Breast epithelium (tissue), 4 donors: ENCODE measurements around the gene DIO1. TPM values are rescaled to one million over a fixed set of nuclear protein-coding genes. Genes with fewer than 3 reads are reported as not detected.

Source experiments
- DNase-seq, 2 donors: peaks; one replicate each; pipeline ENCODE4 v3.0.0-alpha.2; 2019; ENCODE audit warnings: low spot score in 2 of 2
- H3K27ac ChIP-seq, 2 donors: fragments of 200-600 bp; sonication (generic) in 1 of 2; one replicate each; pipeline ENCODE4 v1.5.1; 2016 to 2019; ENCODE audit warnings: mild to moderate bottlenecking in 1 of 2
- H3K27me3 ChIP-seq, 2 donors: fragments of 200-600 bp; sonication (generic) in 1 of 2; one replicate each; pipeline versions ENCODE4 v1.5.1 to v1.6.0; 2017 to 2019; ENCODE audit warnings: control low read depth in 1 of 2, mild to moderate bottlenecking in 1 of 2
- H3K36me3 ChIP-seq: fragments of 200-600 bp; one replicate; pipeline ENCODE4 v1.5.1; 2019
- H3K4me1 ChIP-seq, 2 donors: fragments of 200-600 bp; sonication (generic); one replicate each; pipeline ENCODE4 v1.5.1; 2016 to 2019; ENCODE audit warnings: control low read depth in 1 of 2
- H3K4me3 ChIP-seq, 3 donors: fragments of 200-600 bp; sonication (generic); 1 replicate in 2 of 3; 2 replicates in 1 of 3; pipeline ENCODE4 v1.5.1; 2016 to 2019; ENCODE audit warnings: mild to moderate bottlenecking in 3 of 3, moderate library complexity in 2 of 3
- H3K9me3 ChIP-seq, 2 donors: fragments of 200-600 bp; sonication (generic) in 1 of 2; one replicate each; pipeline ENCODE4 v1.5.1; 2016 to 2019; ENCODE audit warnings: control low read depth in 1 of 2
- POLR2A ChIP-seq: fragments of 450-650 bp; IDR thresholded peaks from one replicate; pipeline ENCODE4 v1.6.1; 2016; ENCODE audit warnings: antibody characterized with exemption, mild to moderate bottlenecking, moderate library complexity
- POLR2AphosphoS5 ChIP-seq, 3 donors: sonication (generic); formaldehyde crosslinking; IDR thresholded peaks; one replicate each; pipeline ENCODE4 v1.6.1; 2017; ENCODE audit warnings: antibody characterized with exemption in 3 of 3
- intact Hi-C: fragments of 100-400 bp; cut with DNase I; formaldehyde crosslinking; loops from one replicate; pipeline ENCODE4 v1.15.1; 2023; ENCODE audit warnings: low total_unique reads
- total RNA-seq, 3 donors: library from RNA; depleted of rRNA; stranded (reverse); fragments of >200 nt; gene quantifications; one replicate each; pipeline ENCODE4 v1.1.0, GENCODE V29; 2016
- TF ChIP-seq, protein P1 (sequence below), 3 donors: fragments of 450-650 bp; IDR thresholded peaks; one replicate each; pipeline ENCODE4 v1.5.1; 2016 to 2017; ENCODE audit warnings: antibody characterized with exemption in 3 of 3, mild to moderate bottlenecking in 3 of 3, moderate library complexity in 3 of 3

Gene DIO1
- total RNA-seq, 3 donors from 2014 or later = 0.59 to 8.2 TPM; not detected in 1

DNA sequence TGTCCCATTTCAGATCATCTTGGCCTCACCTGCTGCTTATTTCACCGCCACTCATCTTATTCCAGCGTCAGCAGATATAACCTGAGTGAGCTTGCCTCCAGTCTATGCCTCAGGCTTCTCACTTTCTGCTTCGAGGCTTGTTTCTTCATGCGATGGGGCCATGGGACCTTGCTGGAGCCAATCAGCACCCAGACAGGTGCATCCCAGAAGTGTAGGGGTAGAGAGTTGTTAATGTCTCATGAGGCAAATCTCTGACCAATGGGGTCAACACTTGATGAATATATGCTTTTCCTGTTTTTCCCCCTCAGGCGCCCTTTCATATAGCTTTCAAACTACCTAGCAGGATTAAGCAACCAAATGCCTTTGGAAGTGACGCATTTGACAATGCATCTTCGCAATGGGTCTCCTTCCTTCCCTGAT is 3.5 kb upstream of the DIO1 start:
- H3K36me3 ChIP-seq = no peaks in the 10 kb centered on the region
- H3K27ac ChIP-seq = peak overlapping the region; percentile 86
- DNase-seq = no peak
- TF ChIP-seq POLR2A = no peak
- TF ChIP-seq POLR2AphosphoS5 (IDR thresholded peaks at IDR 0.05) = no peak
- TF ChIP-seq, protein P1, sequence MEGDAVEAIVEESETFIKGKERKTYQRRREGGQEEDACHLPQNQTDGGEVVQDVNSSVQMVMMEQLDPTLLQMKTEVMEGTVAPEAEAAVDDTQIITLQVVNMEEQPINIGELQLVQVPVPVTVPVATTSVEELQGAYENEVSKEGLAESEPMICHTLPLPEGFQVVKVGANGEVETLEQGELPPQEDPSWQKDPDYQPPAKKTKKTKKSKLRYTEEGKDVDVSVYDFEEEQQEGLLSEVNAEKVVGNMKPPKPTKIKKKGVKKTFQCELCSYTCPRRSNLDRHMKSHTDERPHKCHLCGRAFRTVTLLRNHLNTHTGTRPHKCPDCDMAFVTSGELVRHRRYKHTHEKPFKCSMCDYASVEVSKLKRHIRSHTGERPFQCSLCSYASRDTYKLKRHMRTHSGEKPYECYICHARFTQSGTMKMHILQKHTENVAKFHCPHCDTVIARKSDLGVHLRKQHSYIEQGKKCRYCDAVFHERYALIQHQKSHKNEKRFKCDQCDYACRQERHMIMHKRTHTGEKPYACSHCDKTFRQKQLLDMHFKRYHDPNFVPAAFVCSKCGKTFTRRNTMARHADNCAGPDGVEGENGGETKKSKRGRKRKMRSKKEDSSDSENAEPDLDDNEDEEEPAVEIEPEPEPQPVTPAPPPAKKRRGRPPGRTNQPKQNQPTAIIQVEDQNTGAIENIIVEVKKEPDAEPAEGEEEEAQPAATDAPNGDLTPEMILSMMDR (IDR thresholded peaks at IDR 0.05) = no peak
- peak overlapping the region; percentile 73 to 94 (median 89) for H3K4me3 ChIP-seq
- peaks cover 0 to 4% of the 10 kb centered on the region in 2 donors for H3K4me1 ChIP-seq
- H3K27me3 ChIP-seq = no peaks in the 10 kb centered on the region
- H3K9me3 ChIP-seq = no peaks in the 10 kb centered on the region
- intact Hi-C loops = no loop called here

DNA sequence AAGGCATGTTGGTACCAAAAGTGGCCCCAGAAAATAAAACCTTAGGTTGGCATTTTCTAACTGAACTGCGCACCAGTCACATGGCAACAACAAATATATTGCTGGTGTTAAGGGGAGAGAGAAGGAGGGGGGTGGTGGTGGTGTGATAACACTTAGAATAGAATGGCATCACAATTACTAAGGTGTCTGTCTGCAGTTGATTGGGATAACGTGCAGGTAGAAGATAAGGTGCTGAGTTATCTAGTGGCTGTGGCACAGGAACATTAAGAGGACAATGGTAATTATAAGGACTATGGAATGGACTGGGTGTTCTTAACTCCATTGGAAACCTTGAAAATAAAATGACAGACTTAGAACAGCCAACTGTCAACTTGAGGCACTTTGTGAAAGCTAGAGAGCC is 3.0 kb upstream of the DIO1 start:
- TF ChIP-seq POLR2AphosphoS5 (IDR thresholded peaks at IDR 0.05) = no peak
- TF ChIP-seq POLR2A = no peak
- TF ChIP-seq, protein P1 (IDR thresholded peaks at IDR 0.05) = no peak
- intact Hi-C loops = no loop called here
- Histone ChIP-seq H3K4me1 (peaks cover 0 to 4% of the 10 kb centered on the region in 2 donors), H3K27ac (no peak overlapping the region), H3K4me3 (no peak overlapping the region), H3K9me3 (no peaks in the 10 kb centered on the region), H3K27me3 (no peaks in the 10 kb centered on the region), H3K36me3 (no peaks in the 10 kb centered on the region)
- DNase-seq = no peak

DNA sequence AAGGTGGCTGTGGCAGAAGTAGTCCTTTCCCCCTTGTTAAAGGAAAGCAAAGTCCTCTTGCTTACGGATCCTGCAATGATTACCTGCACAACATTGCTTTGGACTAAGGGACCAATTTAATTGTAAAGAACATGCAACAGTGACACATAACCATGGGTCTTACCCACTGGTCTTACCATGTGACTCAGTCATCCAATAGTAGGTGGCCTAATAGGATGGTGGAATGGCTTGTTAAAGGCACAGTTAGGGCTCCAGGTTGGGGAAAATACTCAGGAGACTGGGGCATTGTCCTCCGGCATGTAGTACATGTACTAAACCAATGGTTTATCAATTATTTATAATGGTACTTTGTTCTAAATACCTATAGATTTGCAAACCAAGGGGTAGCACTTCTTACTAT is 2.3 kb upstream of the DIO1 start:
- Histone ChIP-seq H3K9me3 (no peaks in the 10 kb centered on the region), H3K4me1 (peaks cover 0 to 9% of the 10 kb centered on the region in 2 donors), H3K4me3 (no peak overlapping the region), H3K27ac (no peak overlapping the region), H3K36me3 (no peaks in the 10 kb centered on the region), H3K27me3 (no peaks in the 10 kb centered on the region)
- DNase-seq = no peak
- intact Hi-C loops = no loop called here
- TF ChIP-seq, protein P1 (IDR thresholded peaks at IDR 0.05) = no peak
- TF ChIP-seq POLR2A (no peak), POLR2AphosphoS5 (IDR thresholded peaks at IDR 0.05) (no peak)

DNA sequence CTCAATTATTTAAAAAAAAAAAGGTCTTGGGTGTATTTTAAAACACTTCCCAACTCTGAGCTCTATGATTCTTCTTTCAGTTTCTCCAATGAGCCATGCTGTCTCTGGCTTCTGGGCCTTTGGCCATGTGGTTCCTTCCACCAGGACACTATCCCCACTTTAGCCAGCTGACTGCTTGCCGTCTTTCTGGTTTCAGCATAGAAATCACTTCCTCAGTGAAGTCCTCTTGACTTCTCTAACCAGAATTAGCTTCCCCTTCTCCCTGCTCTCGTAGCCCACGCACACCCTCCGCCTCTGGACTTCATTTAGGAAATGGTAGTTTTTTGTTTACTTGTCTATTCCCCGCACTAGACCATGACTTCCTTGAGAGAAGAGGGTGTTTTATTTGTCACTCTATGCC is 1.1 kb upstream of the DIO1 start:
- no peaks in the 10 kb centered on the region for H3K27me3 ChIP-seq
- H3K4me1 ChIP-seq = peaks cover 0 to 11% of the 10 kb centered on the region in 2 donors
- H3K4me3 ChIP-seq = no peak overlapping the region
- TF ChIP-seq, protein P1 (IDR thresholded peaks at IDR 0.05) = no peak
- TF ChIP-seq POLR2A (no peak), POLR2AphosphoS5 (IDR thresholded peaks at IDR 0.05) (no peak)
- H3K9me3 ChIP-seq = no peaks in the 10 kb centered on the region
- intact Hi-C loops = no loop called here
- H3K36me3 ChIP-seq = no peaks in the 10 kb centered on the region
- H3K27ac ChIP-seq = peak overlapping the region in 1 of 2 donors; percentile 32
- DNase-seq = no peak

DNA sequence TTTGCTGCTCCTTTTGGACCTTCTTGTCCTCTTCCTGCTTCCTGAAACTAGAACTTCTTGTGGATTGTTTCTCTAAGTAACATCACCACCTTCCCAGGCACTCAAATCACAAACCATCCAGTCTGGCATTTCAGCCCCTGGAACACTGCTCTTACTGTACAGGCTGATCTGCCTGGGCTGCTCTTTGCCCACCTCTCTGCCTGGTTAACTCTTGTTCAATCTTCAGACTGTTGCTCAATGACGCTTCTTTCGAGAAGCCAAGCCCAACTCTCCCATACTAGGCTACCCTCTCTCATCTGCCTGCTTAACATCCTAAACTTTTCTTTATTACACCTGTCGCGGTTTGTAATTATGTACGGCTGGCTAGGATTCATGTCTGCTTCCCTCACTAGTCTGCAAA is 657 bp downstream of the DIO1 start:
- intact Hi-C loops = no loop called here
- no peak for DNase-seq
- peak overlapping the region in 1 of 2 donors; percentile 58 for H3K27ac ChIP-seq
- TF ChIP-seq, protein P1 (IDR thresholded peaks at IDR 0.05) = no peak
- no peaks in the 10 kb centered on the region for H3K9me3 ChIP-seq
- H3K27me3 ChIP-seq = no peaks in the 10 kb centered on the region
- H3K4me3 ChIP-seq = no peak overlapping the region
- no peaks in the 10 kb centered on the region for H3K36me3 ChIP-seq
- peaks cover 0 to 11% of the 10 kb centered on the region in 2 donors for H3K4me1 ChIP-seq
